ENCODE measurements around the gene TOP2B. TPM values are rescaled to one million over a fixed set of nuclear protein-coding genes. Genes with fewer than 3 reads are reported as not detected.

The TOP2B gene
- total and polyA plus RNA-seq, 9 of the 15 experiments (the other 6 are each of a cell fraction or from before 2014, with no cell fraction given): 45.3 to 186 (median 134) TPM

- TF ChIP-seq GTF2E2 (tag; IDR thresholded peaks at IDR 0.05) (no peak), XRCC4 (IDR thresholded peaks at IDR 0.05; ENCODE audit: extremely low read depth, insufficient read depth, insufficient read length) (no peak), ZBTB9 (CRISPR knock-in tag; IDR thresholded peaks at IDR 0.05) (no peak), ZNF512 (tag; IDR thresholded peaks at IDR 0.05) (no peak), RBM39 (optimal IDR thresholded peaks at IDR 0.05; ENCODE audit: low read depth, low read length) (no peak), NEUROD1 (IDR thresholded peaks at IDR 0.05; ENCODE audit: borderline replicate concordance, low read depth, low read length, partially characterized antibody) (no peak), MECOM (CRISPR knock-in tag; IDR thresholded peaks at IDR 0.05) (no peak), RBM17 (IDR thresholded peaks at IDR 0.05; ENCODE audit: borderline replicate concordance, low read depth, low read length) (no peak), NFIC (IDR thresholded peaks at IDR 0.05) (no peak; the same call in 1 of the 2 replicates), ZSCAN29 (IDR thresholded peaks at IDR 0.05) (no peak; the same call in 1 of the 2 replicates), PRMT5 (CRISPR knock-in tag; IDR thresholded peaks at IDR 0.05) (no peak; the same call in 1 of the 2 replicates), ZNF274 (IDR thresholded peaks at IDR 0.05; ENCODE audit: borderline replicate concordance, low read depth, low read length) (no peak), YBX1 (IDR thresholded peaks at IDR 0.05) (no peak), SPI1 (IDR thresholded peaks at IDR 0.05; ENCODE audit: borderline replicate concordance, low read depth, low read length) (peak; percentile 36; the same call in 1 of the 2 replicates), ZNF143 (CRISPR knock-in tag; IDR thresholded peaks at IDR 0.05) (no peak), DMBX1 (CRISPR knock-in tag; IDR thresholded peaks at IDR 0.05; ENCODE audit: borderline replicate concordance) (no peak), ATF2 (CRISPR knock-in tag; IDR thresholded peaks at IDR 0.05) (0 out of 2 replicates have a peak, but pooled peaks have one; percentile 12), SIRT6 (IDR thresholded peaks at IDR 0.05; ENCODE audit: low read depth, low read length) (no peak), SNRNP70 (optimal IDR thresholded peaks at IDR 0.05; ENCODE audit: low read depth, low read length) (no peak)
- TF ChIP-seq, protein P1, sequence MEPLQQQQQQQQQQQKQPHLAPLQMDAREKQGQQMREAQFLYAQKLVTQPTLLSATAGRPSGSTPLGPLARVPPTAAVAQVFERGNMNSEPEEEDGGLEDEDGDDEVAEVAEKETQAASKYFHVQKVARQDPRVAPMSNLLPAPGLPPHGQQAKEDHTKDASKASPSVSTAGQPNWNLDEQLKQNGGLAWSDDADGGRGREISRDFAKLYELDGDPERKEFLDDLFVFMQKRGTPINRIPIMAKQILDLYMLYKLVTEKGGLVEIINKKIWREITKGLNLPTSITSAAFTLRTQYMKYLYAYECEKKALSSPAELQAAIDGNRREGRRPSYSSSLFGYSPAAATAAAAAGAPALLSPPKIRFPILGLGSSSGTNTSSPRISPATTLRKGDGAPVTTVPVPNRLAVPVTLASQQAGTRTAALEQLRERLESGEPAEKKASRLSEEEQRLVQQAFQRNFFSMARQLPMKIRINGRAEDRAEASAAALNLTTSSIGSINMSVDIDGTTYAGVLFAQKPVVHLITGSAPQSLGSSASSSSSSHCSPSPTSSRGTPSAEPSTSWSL (CRISPR knock-in tag; IDR thresholded peaks at IDR 0.05; ENCODE audit: borderline replicate concordance): peak; percentile 17; the same call in 1 of the 2 replicates
These were observed 567 bp downstream of the TOP2B start (continued) for GRCh38 chr3:25663869-25664811.
